ENCODE results near the gene LRPAP1. TPM values are rescaled to one million over a fixed set of nuclear protein-coding genes. Genes with fewer than 3 reads are reported as not detected.

LRPAP1 gene
- total RNA-seq, 1 donor from 2014 or later, result 134 TPM

DNA sequence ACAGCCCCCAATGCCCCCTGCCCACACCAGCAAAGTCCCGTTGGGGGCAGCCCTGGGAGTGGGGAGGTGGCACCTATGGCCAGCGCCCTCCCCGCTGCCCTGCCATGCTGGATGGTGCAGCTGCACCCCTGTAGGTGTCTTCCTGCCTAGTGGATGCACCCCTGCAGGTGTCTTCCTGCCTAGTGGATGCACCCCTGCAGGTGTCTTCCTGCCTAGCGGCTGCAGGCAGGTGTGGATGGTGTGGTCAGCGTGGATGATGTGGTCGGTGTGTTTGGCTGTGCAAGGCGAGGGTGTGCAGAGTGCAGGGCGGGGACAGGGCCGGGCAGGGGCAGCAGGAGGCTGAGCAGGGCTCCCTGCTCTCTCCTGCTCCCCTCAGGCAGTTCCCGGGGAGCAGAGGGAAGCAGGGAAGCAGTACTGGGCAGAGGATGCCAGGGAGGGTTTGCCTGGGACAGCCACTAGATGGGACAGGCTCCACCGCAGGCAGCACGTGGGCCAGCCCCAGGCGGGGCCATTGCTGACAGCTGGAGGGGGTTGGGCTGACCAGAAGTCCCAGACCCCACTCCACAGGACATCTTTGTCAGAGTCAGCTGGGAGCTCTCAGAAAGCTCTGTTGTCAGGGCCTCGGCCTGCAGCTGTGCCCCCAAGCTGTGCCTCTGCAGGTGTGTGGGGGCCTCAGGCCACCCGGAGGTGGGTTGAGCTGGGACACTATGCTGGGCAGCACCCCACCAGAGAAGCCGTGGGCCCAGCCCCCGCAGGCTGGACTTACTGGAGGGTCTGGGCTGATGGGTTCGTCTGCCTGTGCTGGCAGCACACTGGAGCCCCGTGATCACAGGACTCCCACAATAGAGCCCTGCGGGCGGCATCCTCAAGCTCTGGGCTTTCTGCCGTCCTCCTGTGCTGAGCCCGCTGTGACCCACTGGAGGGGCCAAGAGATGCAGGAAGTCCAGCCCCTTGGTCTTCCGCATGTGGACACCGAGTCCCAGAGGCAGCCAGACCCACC lies 45.4 kb downstream of the LRPAP1 start:
- no peak overlapping the region for H3K4me3 Mint-ChIP-seq (ENCODE audit: low read depth)
- no peaks in the 10 kb centered on the region for H3K4me1 Mint-ChIP-seq (ENCODE audit: low read depth)
- H3K27ac Mint-ChIP-seq, result no peak overlapping the region
- TF ChIP-seq, protein P1, sequence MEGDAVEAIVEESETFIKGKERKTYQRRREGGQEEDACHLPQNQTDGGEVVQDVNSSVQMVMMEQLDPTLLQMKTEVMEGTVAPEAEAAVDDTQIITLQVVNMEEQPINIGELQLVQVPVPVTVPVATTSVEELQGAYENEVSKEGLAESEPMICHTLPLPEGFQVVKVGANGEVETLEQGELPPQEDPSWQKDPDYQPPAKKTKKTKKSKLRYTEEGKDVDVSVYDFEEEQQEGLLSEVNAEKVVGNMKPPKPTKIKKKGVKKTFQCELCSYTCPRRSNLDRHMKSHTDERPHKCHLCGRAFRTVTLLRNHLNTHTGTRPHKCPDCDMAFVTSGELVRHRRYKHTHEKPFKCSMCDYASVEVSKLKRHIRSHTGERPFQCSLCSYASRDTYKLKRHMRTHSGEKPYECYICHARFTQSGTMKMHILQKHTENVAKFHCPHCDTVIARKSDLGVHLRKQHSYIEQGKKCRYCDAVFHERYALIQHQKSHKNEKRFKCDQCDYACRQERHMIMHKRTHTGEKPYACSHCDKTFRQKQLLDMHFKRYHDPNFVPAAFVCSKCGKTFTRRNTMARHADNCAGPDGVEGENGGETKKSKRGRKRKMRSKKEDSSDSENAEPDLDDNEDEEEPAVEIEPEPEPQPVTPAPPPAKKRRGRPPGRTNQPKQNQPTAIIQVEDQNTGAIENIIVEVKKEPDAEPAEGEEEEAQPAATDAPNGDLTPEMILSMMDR (IDR thresholded peaks at IDR 0.05; ENCODE audit: unreplicated experiment), result no peak
- H3K9me3 Mint-ChIP-seq (ENCODE audit: low read depth), result no peaks in the 10 kb centered on the region
- peaks cover 48% of the 10 kb centered on the region for H3K27me3 Mint-ChIP-seq
- DNase-seq (ENCODE audit: low spot score, unreplicated experiment), result no peak
- no peaks in the 10 kb centered on the region for H3K36me3 Mint-ChIP-seq (ENCODE audit: insufficient read depth)

DNA sequence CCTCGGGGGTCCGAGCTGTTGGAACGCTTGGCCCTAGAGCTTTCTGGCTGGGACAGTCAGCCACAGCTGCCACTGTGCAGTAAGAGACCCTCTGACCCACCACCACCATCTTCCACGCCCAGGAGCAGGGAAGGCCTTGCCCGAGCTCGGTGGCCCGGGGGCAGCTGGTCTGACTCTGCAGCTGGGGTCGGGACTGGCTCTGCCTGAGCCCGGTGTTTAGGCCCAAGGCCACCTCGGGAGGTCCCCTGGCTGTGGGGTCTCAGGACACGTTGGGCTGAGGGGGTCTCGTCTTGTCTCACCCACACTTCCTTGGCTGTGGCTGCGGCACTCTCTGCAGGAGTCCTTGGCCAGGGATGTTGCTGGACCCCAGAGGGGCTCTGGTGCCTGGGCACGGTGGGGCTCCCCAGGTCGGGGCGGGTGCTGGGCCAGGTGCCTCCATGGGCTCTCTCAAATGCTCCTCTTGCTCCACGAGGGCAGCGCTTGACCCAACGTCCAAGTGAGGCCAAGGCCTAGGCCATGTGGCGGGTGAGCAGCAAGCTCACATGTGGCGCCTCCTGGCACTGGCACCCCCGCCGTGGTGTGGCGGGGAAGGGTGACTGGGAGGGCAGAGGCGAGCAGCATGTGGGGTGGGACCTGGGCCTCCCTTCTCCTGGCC lies 46.2 kb downstream of the LRPAP1 start:
- TF ChIP-seq, protein P1 (IDR thresholded peaks at IDR 0.05; ENCODE audit: unreplicated experiment), result no peak
- H3K27me3 Mint-ChIP-seq, result peaks cover 48% of the 10 kb centered on the region
- no peaks in the 10 kb centered on the region for H3K9me3 Mint-ChIP-seq (ENCODE audit: low read depth)
- no peak for DNase-seq (ENCODE audit: low spot score, unreplicated experiment)
- no peaks in the 10 kb centered on the region for H3K36me3 Mint-ChIP-seq (ENCODE audit: insufficient read depth)
- peaks cover 1% of the 10 kb centered on the region for H3K4me1 Mint-ChIP-seq (ENCODE audit: low read depth)
- no peak overlapping the region for H3K4me3 Mint-ChIP-seq (ENCODE audit: low read depth)
- no peak overlapping the region for H3K27ac Mint-ChIP-seq

DNA sequence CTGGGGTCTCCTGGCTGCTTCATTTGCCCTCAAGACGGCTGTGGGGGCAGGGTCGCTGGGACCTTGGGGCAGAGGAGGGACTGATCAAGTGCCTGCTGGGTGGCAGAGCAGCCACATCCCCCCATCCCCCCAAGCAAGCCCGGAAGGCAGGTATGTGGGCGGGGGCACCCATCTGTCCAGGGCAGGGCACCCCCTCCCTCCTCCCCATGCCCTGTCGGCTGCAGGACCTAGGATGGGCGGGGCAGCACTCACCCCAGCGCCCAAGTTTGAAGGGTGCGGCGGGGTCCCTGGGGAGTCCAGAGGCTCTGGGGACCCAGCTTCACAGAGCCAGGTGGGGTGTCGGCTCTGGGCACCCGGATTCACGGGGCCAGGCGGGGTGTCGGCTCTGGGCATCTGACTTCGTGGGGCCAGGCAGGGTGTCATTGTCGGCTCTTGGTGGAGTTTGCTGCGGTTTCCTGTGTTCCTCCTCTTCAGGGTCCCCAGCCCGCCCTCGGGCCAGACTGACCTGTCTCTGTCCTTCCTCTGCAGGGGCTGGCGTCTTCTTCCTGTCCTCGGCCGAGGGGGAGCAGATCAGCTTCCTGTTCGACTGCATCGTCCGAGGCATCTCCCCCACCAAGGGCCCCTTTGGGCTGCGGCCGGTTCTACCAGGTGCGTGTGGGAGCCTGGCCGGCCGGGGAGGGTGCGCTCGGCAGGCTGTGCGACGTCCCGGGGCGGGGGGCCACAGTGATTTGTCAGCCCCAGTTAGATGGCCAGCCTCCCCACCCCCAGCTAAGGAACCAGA lies 47.0 kb downstream of the LRPAP1 start:
- DNase-seq (ENCODE audit: low spot score, unreplicated experiment), result no peak
- Mint-ChIP-seq H3K9me3 (ENCODE audit: low read depth) (no peaks in the 10 kb centered on the region), H3K36me3 (ENCODE audit: insufficient read depth) (no peaks in the 10 kb centered on the region), H3K27ac (no peak overlapping the region), H3K27me3 (peaks cover 50% of the 10 kb centered on the region), H3K4me1 (ENCODE audit: low read depth) (peaks cover 2% of the 10 kb centered on the region), H3K4me3 (ENCODE audit: low read depth) (no peak overlapping the region)
- TF ChIP-seq, protein P1 (IDR thresholded peaks at IDR 0.05; ENCODE audit: unreplicated experiment), result no peak

DNA sequence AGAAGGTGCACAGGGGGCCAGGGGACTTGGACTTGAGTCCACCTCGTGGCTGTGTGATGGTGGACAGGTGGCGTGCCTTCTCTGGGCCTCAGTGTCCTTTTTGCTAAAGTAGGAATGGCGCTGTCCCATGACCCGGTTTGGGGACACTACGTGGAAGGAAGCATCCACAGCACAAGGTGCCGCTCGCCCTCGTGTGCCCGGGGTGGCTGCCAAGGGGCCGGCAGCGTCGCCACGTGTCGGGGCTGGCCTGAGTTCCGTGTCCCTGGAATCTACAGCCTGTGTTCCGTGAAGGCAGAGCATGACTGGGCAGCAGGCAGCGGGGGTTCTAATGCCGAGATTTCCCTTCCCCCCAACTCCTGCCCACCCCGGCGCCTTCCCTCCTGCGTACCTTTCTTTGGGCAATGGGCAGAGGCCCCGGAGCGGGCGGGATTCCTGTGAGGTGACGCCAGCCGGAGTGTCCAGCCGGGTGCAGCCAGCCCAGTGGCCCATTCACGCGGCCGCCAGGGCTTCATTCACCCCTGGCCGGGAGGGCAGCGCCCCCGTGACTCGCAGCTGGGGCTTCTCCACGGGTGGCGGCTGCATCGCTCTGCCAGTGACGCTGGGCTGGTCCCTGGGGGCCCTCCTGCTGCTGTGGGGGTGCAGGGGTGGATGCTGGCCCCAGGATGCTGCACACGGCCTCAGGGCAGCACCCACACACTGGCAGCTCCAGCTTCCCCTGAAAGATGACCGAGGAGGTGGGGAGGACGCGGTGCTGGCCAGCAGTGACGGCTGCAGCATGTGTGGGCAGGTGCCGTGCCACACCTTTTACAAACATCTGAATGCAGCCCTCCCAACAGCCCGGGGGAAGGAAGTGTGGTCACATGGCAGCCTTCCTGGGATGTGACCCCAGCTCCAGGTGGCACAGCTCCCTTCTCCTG lies 47.9 kb downstream of the LRPAP1 start:
- H3K27ac Mint-ChIP-seq, result no peak overlapping the region
- TF ChIP-seq, protein P1 (IDR thresholded peaks at IDR 0.05; ENCODE audit: unreplicated experiment), result no peak
- no peak overlapping the region for H3K4me3 Mint-ChIP-seq (ENCODE audit: low read depth)
- DNase-seq (ENCODE audit: low spot score, unreplicated experiment), result no peak
- H3K9me3 Mint-ChIP-seq (ENCODE audit: low read depth), result no peaks in the 10 kb centered on the region
- H3K4me1 Mint-ChIP-seq (ENCODE audit: low read depth), result peaks cover 2% of the 10 kb centered on the region
- peaks cover 41% of the 10 kb centered on the region for H3K27me3 Mint-ChIP-seq
- H3K36me3 Mint-ChIP-seq (ENCODE audit: insufficient read depth), result no peaks in the 10 kb centered on the region

Measured in progenitor cell of endocrine pancreas (in vitro differentiated cells).